Measurements from ENCODE around the gene SNX5.

GRCh38 chr20:18011951-18012645 is 43.5 kb upstream of the SNX5 start:
- no peak for TF ChIP-seq POLR2A (IDR thresholded peaks at IDR 0.05)
- TF ChIP-seq CTCF (IDR thresholded peaks at IDR 0.05) = no peak
